NCI-H748 (cell line): ENCODE results near the gene TMEM128.

Experiments used
- DNase-seq: peaks from one replicate; lab custom pipeline; 2025; ENCODE audit not compliant: unreplicated experiment; lab: John Stamatoyannopoulos, UW

Gene TMEM128

DNA sequence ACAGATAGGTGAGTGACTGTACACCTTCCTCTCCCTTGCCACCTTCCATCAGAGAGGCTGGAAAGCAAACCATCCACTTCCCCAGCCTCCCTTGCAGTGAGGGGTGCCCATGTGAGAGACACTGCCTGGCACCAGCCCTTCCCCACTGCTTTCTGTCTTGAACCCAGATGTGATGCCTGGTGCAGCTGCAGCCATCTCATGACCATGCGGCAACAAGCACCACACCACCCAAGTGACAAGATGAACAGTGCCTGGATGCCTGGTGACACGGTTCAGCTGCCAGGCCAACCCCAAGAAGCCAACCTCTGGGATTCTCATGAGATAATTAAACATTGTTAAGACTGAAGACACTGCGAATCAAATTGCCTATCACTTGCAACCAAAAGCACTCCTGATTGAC, 52.7 kb downstream of the TMEM128 start:
- no peak for DNase-seq

DNA sequence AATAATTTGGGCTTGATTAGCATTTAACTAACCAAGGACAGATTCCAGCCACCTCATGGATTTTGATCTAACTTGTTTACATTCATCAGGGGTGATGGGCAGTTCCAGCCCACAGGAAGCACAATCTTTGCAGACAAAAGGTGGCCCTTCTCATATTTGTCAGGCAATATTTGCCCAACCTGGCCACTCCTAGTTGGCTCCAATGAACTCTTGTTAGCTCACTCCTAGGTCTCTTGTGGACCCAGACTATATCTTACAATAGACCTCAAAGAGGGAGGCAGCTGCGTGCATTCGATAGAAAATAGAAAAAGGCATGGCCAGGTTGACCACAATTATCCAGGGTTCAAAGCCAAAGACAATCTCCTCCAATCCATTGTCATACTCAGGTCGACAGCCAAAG, 59.5 kb downstream of the TMEM128 start:
- peak; percentile 78 for DNase-seq
